Dendritic cell treated with granulocyte-macrophage colony-stimulating factor and Interleukin-4, amounts not matched to agents 40 ng/mL and 50 ng/mL, for 4 days (primary cell): ENCODE results near the gene CLDN10.

ENCODE experiments used
- H3K27ac Mint-ChIP-seq: one replicate; pipeline ENCODE4 v1.8.0; 2022; ENCODE audit warnings: mild to moderate bottlenecking, mixed read lengths
- H3K27me3 Mint-ChIP-seq: one replicate; pipeline ENCODE4 v1.8.0; 2022; ENCODE audit warnings: mild to moderate bottlenecking, mixed read lengths
- H3K36me3 Mint-ChIP-seq: one replicate; pipeline ENCODE4 v1.8.0; 2022; ENCODE audit warnings: low read depth, mixed read lengths
- H3K4me1 Mint-ChIP-seq: one replicate; pipeline ENCODE4 v1.8.0; 2022; ENCODE audit warnings: low read depth, mixed read lengths
- H3K4me3 Mint-ChIP-seq: one replicate; pipeline ENCODE4 v1.8.0; 2022; ENCODE audit warnings: mild to moderate bottlenecking, moderate library complexity, mixed read lengths
- H3K9me3 Mint-ChIP-seq: one replicate; pipeline ENCODE4 v1.8.0; 2022; ENCODE audit warnings: mixed read lengths
- intact Hi-C: fragments of 100-400 bp; cut with micrococcal nuclease; formaldehyde crosslinking; loops from one replicate; pipeline ENCODE4 v1.15.0; 2022

CLDN10 gene

GRCh38 chr13:95593462-95593861 is 40.9 kb downstream of the CLDN10 start:
- intact Hi-C loops: no loop called here
- Mint-ChIP-seq H3K27ac (no peak overlapping the region), H3K4me3 (no peak overlapping the region), H3K4me1 (no peaks in the 10 kb centered on the region), H3K36me3 (no peaks in the 10 kb centered on the region), H3K9me3 (no peaks in the 10 kb centered on the region), H3K27me3 (no peaks in the 10 kb centered on the region)

DNA sequence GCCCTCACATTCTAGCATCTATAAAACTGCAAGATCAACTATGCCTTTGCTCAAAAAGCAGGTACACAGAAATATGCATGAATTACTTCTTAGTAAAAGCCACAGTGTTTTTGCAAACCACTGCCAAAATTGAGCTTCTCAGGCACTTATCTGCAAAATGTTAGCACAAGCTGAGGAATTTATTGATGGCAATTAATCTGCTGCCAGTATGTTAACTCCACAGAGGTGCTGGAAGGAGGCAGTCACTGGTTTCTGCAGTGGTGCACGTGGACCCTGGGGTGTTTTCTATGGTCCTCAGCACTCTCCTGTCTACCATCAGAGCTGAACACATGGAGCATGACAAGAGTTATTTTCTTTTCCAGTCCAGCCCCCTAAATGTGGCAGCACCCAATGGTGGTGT is 44.2 kb downstream of the CLDN10 start:
- Mint-ChIP-seq H3K4me3 (no peak overlapping the region), H3K27me3 (peaks cover 2% of the 10 kb centered on the region), H3K9me3 (no peaks in the 10 kb centered on the region), H3K36me3 (no peaks in the 10 kb centered on the region), H3K4me1 (no peaks in the 10 kb centered on the region), H3K27ac (no peak overlapping the region)
- intact Hi-C loops: no loop called here

DNA sequence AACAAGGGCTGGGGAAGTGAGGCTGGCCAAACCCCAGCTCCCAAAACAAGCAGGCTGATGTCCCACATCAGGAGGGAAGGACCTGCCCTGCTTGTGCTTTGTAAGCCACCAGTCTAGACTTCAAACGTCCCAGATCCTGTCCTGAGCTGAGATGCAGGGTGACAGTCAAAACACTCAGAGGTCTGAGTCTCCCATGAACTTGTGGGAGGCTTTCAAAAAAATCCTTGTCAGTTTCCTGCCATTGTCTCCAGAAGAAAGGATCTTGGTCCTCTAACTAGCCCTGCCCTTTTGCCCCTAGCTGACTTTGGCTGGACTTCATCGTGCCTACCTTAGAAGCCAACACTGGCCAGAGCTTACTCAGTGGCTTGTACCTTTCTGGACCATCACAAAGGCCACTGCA is 48.7 kb downstream of the CLDN10 start:
- Mint-ChIP-seq H3K4me3 (no peak overlapping the region), H3K36me3 (no peaks in the 10 kb centered on the region), H3K27ac (no peak overlapping the region), H3K4me1 (no peaks in the 10 kb centered on the region), H3K9me3 (no peaks in the 10 kb centered on the region), H3K27me3 (peaks cover 6% of the 10 kb centered on the region)
- intact Hi-C loops: no loop called here

- Mint-ChIP-seq H3K36me3 (no peaks in the 10 kb centered on the region), H3K4me1 (no peaks in the 10 kb centered on the region), H3K4me3 (no peak overlapping the region), H3K27ac (no peak overlapping the region), H3K9me3 (no peaks in the 10 kb centered on the region), H3K27me3 (peaks cover 6% of the 10 kb centered on the region)
- intact Hi-C loops: no loop called here
Observed at GRCh38 chr13:95601906-95602305, 49.4 kb downstream of the CLDN10 start.

DNA sequence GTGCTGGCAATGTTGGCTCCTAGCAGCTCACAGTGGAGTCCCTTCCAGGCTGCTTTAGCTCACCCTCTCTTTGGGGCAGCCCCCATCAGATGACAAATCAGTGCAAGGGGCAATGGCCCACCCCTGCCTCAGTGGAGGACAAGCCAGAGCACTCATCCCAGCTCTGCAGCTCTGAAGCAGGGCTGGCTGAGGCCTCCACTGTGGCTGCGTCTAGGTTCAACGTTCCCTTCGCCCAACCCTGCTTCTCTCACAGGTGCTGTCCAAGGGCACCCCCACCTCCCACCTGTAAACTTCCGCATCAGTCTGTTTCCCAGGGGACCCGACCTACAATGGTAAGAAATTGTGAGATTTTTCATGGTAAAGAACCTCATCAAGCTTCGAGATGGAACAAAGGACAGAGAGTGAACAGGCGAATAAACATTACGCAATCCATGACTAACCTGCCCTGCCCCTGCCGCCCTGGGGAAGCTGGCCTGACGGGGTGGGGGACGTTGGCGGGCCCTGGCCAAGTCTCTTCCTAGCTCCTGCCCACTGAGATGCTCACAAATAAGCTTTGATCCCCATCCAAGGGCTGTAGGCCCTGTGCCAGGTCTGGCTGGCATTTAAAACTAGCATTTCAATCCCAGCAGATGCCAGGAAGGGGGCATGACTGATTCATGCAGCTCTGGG is 51.5 kb downstream of the CLDN10 start:
- H3K4me3 Mint-ChIP-seq: no peak overlapping the region
- H3K36me3 Mint-ChIP-seq: no peaks in the 10 kb centered on the region
- intact Hi-C loops: no loop called here
- no peak overlapping the region for H3K27ac Mint-ChIP-seq
- H3K4me1 Mint-ChIP-seq: no peaks in the 10 kb centered on the region
- H3K27me3 Mint-ChIP-seq: peaks cover 6% of the 10 kb centered on the region
- no peaks in the 10 kb centered on the region for H3K9me3 Mint-ChIP-seq

DNA sequence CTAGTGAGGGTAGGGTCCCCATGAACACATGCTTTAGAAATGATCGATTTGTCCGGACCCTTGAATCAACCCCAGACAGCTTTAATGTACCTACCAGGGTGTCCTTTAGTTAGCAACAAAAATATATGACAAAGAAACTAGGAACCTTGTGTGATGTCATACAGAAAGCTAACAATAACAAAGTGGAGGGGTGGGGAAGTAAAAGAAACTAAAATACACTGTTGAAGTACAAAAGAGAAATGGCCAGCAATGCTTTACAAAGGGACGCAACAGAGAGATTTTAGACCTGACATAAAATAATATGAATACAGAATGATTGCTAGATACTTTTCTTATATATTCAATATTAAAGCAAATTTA is 52.0 kb downstream of the CLDN10 start:
- H3K36me3 Mint-ChIP-seq: no peaks in the 10 kb centered on the region
- no peak overlapping the region for H3K27ac Mint-ChIP-seq
- H3K4me3 Mint-ChIP-seq: no peak overlapping the region
- no peaks in the 10 kb centered on the region for H3K9me3 Mint-ChIP-seq
- peaks cover 6% of the 10 kb centered on the region for H3K27me3 Mint-ChIP-seq
- intact Hi-C loops: no loop called here
- no peaks in the 10 kb centered on the region for H3K4me1 Mint-ChIP-seq

DNA sequence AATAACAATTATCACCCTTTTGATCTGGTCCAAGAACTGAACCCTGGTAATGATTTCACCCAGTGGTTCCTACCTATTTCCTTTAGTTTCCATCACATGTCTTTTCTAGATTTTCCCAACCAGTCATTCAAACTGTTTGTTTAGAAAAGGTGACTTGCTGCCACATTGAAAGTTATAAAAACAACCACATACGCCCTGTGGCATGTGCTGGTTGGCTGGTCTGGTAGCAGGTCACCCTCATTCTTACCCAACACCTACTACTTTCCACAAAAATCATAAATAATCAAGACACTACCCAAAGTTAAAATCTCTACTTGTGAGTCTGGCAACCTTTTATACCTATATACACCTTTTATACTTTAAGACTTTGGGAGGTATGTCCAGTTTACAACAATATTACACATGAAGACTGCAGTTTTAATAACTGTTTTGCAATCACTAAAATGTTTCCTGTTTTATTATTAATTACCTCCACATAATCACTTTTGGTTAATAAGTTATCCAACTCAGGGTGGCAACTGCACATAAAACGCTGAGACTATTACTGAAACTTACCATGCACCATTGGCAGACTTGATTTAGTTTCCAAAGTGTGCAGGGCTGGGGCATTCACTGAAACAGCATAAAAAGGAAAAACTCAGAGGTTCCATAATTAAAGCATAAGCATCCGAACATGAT is 53.1 kb downstream of the CLDN10 start:
- H3K36me3 Mint-ChIP-seq: no peaks in the 10 kb centered on the region

DNA sequence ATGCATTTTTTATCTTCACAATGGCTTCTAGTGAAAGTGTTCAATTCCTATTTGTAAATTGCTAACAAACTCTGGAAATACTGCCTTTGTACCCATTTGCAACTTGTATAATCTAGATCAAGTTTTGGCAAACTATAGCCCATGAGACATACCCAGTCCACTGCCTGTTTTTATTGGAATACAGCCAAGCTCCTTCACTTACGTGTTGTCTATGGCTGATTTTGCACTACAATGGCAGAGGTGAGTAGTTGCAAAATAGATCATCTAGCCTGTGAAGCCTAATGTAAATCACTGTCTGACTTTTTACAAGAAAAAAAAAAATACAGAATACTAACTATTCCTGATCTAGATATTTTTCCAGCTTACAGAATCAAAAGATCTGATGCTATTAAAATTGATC is 54.8 kb downstream of the CLDN10 start:
- Mint-ChIP-seq H3K36me3 (no peaks in the 10 kb centered on the region), H3K9me3 (no peaks in the 10 kb centered on the region), H3K27me3 (no peaks in the 10 kb centered on the region), H3K4me1 (no peaks in the 10 kb centered on the region), H3K4me3 (no peak overlapping the region), H3K27ac (no peak overlapping the region)
- intact Hi-C loops: no loop called here

More for the DNA sequence above, 53.1 kb downstream of the CLDN10 start:
- peaks cover 6% of the 10 kb centered on the region for H3K27me3 Mint-ChIP-seq
- intact Hi-C loops: no loop called here
- no peak overlapping the region for H3K4me3 Mint-ChIP-seq
- H3K27ac Mint-ChIP-seq: no peak overlapping the region
- H3K9me3 Mint-ChIP-seq: no peaks in the 10 kb centered on the region
- no peaks in the 10 kb centered on the region for H3K4me1 Mint-ChIP-seq

- H3K4me3 Mint-ChIP-seq: no peak overlapping the region
- no peak overlapping the region for H3K27ac Mint-ChIP-seq
- H3K4me1 Mint-ChIP-seq: no peaks in the 10 kb centered on the region
- intact Hi-C loops: no loop called here
- no peaks in the 10 kb centered on the region for H3K36me3 Mint-ChIP-seq
- H3K27me3 Mint-ChIP-seq: no peaks in the 10 kb centered on the region
- no peaks in the 10 kb centered on the region for H3K9me3 Mint-ChIP-seq
Observed at GRCh38 chr13:95608640-95609323, 56.3 kb downstream of the CLDN10 start.

- Mint-ChIP-seq H3K36me3 (no peaks in the 10 kb centered on the region), H3K27me3 (no peaks in the 10 kb centered on the region), H3K4me1 (no peaks in the 10 kb centered on the region), H3K27ac (no peak overlapping the region), H3K9me3 (peaks cover under 1% of the 10 kb centered on the region), H3K4me3 (no peak overlapping the region)
- intact Hi-C loops: no loop called here
Observed at GRCh38 chr13:95614641-95615245, 62.2 kb downstream of the CLDN10 start.

- no peaks in the 10 kb centered on the region for H3K27me3 Mint-ChIP-seq
Observed at GRCh38 chr13:95615539-95615938, 63.0 kb downstream of the CLDN10 start.

DNA sequence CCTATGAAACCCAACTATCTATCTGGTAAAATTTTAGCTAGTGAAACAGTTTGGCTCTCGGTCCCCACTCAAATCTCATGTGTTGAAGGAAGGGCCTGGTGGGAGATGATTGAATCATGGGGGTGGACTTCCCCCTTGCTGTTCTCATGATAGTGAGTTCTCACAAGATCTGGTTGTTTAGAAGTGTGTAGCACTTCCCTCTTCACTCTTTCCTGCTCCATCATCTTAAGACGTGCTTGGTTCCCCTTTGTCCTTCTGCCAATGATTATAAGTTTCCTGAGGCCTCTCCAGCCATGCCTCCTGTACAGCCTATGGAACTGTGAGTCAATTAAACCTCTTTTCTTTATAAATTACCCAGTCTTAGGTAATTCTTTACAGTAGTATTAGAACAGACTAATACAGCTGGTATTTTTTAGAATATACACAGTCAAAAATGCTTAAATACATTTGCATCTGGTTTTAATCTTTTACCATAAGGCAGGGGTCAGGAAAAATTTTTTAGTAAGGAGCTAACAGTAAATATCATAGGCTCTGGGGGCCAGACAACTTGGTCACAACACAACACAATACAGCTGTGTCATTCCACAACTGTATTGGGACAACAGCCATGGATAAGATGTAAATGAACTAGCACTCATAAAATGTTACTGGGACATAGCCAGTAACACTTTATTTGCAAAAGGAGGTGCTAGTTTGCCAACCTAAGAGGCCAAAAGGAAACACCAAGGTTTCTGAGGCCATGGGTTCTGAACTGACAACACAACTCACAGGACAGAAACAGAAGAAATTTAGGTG is 67.7 kb downstream of the CLDN10 start:
- no peak overlapping the region for H3K4me3 Mint-ChIP-seq
- intact Hi-C loops: loop anchor here (5.0 to 10.0 kb wide), 2 partner anchors 42 to 85 kb away; no protein-coding TSS in a partner anchor
- no peak overlapping the region for H3K27ac Mint-ChIP-seq
- H3K9me3 Mint-ChIP-seq: peaks cover 9% of the 10 kb centered on the region
- no peaks in the 10 kb centered on the region for H3K36me3 Mint-ChIP-seq
- H3K4me1 Mint-ChIP-seq: peaks cover 13% of the 10 kb centered on the region
- H3K27me3 Mint-ChIP-seq: peaks cover 3% of the 10 kb centered on the region

More at GRCh38 chr13:95615539-95615938, 63.0 kb downstream of the CLDN10 start:
- Mint-ChIP-seq H3K36me3 (no peaks in the 10 kb centered on the region), H3K9me3 (peaks cover 9% of the 10 kb centered on the region), H3K4me1 (no peaks in the 10 kb centered on the region), H3K27ac (no peak overlapping the region), H3K4me3 (no peak overlapping the region)
- intact Hi-C loops: no loop called here

DNA sequence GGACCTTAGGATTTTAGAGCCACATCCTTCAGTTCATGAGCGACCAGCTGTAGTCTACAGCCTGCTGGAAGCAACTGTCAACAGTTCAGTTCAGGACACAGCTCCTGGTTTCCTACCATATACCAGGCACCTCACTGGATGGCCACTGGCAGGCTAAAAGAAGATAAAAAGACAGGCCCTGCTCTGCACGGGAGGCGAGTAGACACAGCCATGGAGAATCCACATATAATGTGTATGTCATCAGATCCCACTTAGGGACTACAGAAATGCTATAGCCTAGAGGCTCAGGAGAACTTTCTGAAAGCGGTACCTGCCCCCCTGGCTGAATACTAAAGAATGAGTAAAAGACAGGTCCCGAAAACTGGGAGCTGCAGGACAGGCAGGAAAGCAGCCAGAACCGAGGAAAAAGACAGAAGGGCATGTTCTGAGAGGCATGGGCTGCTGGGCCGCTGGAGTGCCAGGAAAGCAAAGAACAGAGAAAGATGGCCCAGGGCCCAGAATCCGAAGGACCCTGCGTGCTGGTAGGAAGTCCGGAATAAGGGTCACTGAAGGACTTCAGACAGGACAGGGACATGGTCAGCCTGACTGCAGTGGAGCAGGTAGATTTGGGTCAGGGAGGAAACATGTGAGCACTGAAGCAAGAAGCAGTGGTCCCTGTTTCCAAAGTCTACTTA is 68.4 kb downstream of the CLDN10 start:
- intact Hi-C loops: loop anchor here (5.0 to 10.0 kb wide), 2 partner anchors 41 to 86 kb away; no protein-coding TSS in a partner anchor
- H3K4me1 Mint-ChIP-seq: peaks cover 13% of the 10 kb centered on the region
- peaks cover 3% of the 10 kb centered on the region for H3K27me3 Mint-ChIP-seq
- no peak overlapping the region for H3K27ac Mint-ChIP-seq
- no peak overlapping the region for H3K4me3 Mint-ChIP-seq
- H3K36me3 Mint-ChIP-seq: no peaks in the 10 kb centered on the region
- H3K9me3 Mint-ChIP-seq: peaks cover 9% of the 10 kb centered on the region
